ENCODE data around the gene MARCHF6.
"Not testable (repeated sequence)": the region's sequence is repeated elsewhere in the genome, so short reads cannot be mapped to it uniquely, and the experiment has no call there.

MARCHF6 gene

GRCh38 chr5:10376544-10376943 is 23.0 kb downstream of the MARCHF6 start:
- DNase-seq (ENCODE audit: low read depth, low spot score), result no peak

- DNase-seq (ENCODE audit: low read depth, low spot score), result no peak
Measured at GRCh38 chr5:10377081-10377480, 23.6 kb downstream of the MARCHF6 start.

GRCh38 chr5:10381803-10382202 is 28.3 kb downstream of the MARCHF6 start:
- no peak for DNase-seq (ENCODE audit: low read depth, low spot score)

GRCh38 chr5:10384483-10384882 is 31.0 kb downstream of the MARCHF6 start:
- no peak for DNase-seq (ENCODE audit: low read depth, low spot score)

GRCh38 chr5:10387690-10388089 is 34.2 kb downstream of the MARCHF6 start:
- peak; percentile 21 for DNase-seq (ENCODE audit: low read depth, low spot score)

GRCh38 chr5:10391130-10391529 is 37.6 kb downstream of the MARCHF6 start:
- DNase-seq (ENCODE audit: low read depth, low spot score), result no peak

- not testable (repeated sequence) for DNase-seq (ENCODE audit: low read depth, low spot score)
Measured at GRCh38 chr5:10392567-10393328, 39.3 kb downstream of the MARCHF6 start.

GRCh38 chr5:10393491-10393890 is 40.0 kb downstream of the MARCHF6 start:
- DNase-seq (ENCODE audit: low read depth, low spot score), result no peak

- no peak for DNase-seq (ENCODE audit: low read depth, low spot score)
Measured at GRCh38 chr5:10396552-10396951, 43.1 kb downstream of the MARCHF6 start.

GRCh38 chr5:10399839-10400238 is 46.3 kb downstream of the MARCHF6 start:
- no peak for DNase-seq (ENCODE audit: low read depth, low spot score)

GRCh38 chr5:10400411-10400810 is 46.9 kb downstream of the MARCHF6 start:
- DNase-seq (ENCODE audit: low read depth, low spot score), result no peak

- no peak for DNase-seq (ENCODE audit: low read depth, low spot score)
Measured at GRCh38 chr5:10400831-10401230, 47.3 kb downstream of the MARCHF6 start.

GRCh38 chr5:10401498-10401897 is 48.0 kb downstream of the MARCHF6 start:
- no peak for DNase-seq (ENCODE audit: low read depth, low spot score)

All from smooth muscle cell of the brain vasculature (primary cell).